NCI-H187 treated with DMSO at 0.1 percent for 48 hours (cell line): ENCODE measurements around the gene GNB2.

Experiments
- DNase-seq: peaks from one replicate; lab custom pipeline; 2025; lab: John Stamatoyannopoulos, UW

The GNB2 gene

GRCh38 chr7:100681491-100682227, 8.1 kb downstream of the GNB2 start:
- no peak for DNase-seq

DNA sequence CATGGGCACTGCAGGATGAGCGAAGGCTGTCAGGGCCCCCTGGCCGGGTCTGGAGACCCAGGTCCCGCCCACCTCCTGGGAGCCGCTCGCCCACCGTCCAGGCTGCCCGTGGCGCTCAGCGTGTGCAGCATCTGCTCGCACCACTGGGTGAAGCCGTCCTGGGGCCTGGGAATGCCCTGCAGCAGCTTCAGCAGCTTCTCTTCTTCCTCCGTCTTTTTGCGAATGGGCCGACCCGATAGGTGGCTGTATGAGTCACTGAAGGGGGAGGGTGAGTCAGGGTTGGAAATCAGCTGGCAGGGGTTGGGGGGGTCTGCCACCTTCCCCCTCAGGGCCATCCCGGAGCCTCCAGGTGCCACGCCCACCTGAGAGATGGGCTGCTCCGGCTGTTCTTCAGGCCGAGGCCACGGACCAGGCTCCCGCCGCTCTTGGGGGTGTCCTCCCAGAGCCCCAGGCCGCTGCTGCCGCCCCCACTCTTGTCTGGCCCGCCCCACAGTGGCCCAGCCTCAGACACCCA, 8.7 kb downstream of the GNB2 start:
- no peak for DNase-seq

GRCh38 chr7:100682991-100683658, 9.6 kb downstream of the GNB2 start:
- no peak for DNase-seq

- DNase-seq: no peak
Measured at GRCh38 chr7:100683659-100684533, 10.4 kb downstream of the GNB2 start.

- no peak for DNase-seq
Measured at GRCh38 chr7:100684534-100685042, 11.0 kb downstream of the GNB2 start.

DNA sequence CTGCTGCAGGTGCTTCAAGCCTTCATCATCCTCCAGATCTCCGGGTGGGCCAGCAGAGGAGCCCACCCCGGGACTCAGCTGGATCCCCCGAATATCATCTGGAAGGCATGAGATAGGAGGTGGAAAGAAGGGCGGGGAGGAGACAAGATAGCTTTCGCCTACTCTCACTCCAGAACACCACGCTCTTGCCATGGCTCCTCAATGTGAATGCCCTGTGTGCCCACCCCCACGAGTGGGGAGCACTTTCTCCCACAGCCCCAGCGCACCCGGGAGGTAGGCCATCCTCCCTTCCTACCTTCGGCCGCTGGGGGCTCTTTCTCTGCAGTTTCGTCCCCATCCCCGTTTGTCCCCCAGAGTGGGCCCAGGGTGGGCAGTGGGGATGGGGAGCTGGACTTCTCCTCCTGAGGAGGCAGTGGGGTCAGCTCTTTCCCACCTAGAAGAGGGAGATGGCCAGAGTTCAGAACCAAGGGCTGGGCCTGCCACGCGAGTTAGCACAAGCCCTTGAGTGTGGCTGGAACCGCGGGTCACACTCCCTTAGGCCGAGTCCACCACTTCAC, 11.6 kb downstream of the GNB2 start:
- DNase-seq: no peak

DNA sequence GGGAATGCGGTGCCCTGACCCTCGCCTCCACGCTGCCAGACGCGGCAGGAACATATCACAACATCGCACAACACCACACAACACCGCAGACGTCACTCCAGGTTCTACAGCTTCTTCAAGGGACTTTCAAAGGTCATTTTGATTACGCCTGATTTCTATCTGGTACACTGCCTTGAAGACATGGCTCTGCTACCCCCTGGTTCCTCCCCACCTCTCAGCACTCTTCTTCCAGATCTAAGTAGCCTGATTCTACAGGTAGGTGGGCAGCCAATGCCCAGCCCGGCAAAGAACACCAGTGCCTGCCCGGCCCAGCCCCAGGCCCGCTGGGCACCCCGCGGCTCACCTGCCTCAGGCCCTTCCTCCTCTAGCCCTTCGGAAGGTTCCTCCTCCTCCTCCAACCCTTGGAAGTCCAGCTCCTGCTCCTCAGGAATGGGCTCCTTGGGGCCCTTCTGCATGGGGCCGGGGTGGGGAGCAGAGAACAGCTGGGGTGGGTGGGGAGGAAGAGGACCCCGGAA, 12.1 kb downstream of the GNB2 start:
- DNase-seq: no peak

DNA sequence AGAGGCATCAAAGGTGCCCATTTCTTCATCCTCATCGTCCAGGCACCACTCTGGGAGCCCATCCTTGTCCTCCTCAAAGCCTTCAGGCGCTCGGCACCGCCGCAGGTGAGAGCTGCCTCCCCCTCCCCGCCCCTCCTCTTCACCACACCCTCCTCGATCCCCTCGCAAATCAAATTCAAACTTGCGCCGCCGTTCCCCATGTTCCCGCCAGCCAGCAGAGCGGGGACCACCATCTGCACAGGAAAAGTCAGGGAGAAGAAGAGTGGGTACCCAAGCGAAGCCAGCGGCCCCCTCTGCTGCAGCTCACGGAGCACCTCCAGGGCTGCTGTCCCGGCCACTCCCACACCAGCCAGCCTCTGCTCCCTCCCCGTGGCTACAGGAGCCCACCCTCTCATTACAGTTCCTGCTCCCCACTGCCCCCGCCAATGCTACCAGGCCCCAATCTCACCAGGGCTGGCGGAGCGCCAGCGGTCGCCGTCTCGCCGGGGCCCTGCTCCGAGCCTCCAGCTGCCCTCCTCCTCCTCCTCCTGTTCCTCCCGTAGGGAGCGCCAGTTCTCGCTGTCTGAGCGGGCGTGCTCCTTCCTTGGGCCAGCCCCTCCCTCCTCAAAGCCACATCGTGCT, 12.8 kb downstream of the GNB2 start:
- DNase-seq: no peak

- no peak for DNase-seq
Measured at GRCh38 chr7:100686822-100687211, 13.3 kb downstream of the GNB2 start.

DNA sequence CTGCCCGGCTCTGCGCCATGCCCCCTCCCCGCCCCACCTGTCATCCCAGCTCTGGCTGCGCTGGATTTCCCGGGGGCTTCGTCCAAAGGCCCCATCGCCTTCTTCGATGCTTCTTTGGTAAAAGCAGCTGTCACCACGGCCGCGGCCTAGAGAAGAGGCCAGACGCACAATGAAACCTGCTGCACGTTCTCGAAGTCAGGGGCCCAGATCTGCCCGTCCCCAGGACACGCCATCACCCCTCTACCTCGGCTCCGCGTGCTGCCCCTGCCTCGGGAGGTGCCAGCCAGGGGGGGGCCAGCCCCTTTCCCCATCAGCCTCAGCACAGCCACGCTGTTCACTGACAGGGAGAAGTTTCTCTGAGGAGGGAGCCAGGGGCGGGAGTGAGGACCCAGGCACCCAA, 13.7 kb downstream of the GNB2 start:
- DNase-seq: no peak

DNA sequence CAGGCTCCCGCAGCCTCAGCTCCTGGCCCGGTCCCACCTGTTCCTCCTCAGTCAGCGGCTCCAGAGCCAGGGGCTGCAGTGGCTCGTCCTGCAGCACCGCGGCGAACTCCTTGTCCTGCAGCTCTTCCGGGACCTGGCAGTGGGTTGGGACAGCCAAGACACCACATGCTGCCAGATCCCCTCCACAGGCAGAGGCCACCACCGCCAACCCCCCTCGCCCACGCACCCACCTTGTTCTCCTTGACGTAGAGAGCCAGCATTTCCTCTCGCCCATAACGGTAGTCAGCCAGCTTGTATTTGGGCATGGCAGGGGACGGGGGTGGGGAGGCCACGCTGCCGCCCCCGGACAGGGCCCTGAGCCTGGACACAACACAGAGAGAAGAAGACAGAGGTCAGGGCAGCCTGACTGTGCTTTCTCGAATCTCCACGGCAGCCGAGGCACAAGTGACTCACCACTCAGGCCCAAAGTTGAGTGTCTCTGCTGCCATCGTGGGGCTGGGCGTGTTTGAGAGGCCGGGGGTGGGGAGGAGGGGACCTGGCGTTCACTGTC, 14.3 kb downstream of the GNB2 start:
- no peak for DNase-seq

DNA sequence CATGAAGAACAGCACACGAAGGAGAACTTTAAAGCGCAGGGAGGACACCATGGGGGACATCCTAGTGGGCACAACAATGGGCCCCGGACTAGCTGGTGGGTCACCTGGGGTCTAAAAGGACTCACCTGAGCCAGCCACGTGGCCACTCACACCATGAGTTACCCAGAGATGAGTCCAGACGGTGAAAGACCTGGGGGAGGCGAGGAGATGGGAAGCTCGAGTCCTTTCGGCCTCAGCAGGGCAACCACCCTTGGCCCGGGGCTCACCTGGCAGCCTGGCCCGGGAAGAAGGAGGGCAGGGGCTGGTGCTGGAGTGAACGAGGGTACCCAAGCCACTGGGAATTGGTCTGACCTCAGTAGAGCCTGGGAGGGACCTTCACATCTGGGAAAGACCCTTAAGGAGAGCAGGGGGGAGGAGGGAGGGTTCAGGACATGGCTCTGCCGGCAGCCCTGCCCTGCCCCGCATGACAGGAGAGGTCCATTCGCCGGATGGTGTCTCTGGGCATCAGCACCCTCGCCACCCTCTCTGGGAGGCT, 14.9 kb downstream of the GNB2 start:
- no peak for DNase-seq

GRCh38 chr7:100689230-100690135, 15.9 kb downstream of the GNB2 start:
- DNase-seq: no peak

GRCh38 chr7:100691676-100692577, 18.4 kb downstream of the GNB2 start:
- no peak for DNase-seq

DNA sequence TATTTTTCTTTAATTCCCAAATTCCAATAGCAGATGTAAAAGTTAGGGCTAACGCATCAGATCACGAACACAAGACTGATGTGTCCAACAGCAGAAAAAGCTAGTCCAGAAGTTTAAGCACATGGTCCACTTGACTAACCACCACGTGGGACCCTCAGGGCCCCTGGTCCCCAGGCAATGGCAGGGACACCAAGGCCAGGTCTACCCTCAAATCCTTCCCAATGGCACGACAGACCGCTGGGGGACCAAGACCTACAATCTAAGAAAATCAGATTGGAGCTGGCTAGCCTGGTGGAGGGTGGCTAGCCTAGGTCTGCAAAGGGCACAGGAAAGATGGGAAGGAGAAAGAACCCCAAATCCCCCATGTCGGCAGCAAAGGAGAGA, 19.0 kb downstream of the GNB2 start:
- no peak for DNase-seq

GRCh38 chr7:100693312-100694097, 20.0 kb downstream of the GNB2 start:
- no peak for DNase-seq

DNA sequence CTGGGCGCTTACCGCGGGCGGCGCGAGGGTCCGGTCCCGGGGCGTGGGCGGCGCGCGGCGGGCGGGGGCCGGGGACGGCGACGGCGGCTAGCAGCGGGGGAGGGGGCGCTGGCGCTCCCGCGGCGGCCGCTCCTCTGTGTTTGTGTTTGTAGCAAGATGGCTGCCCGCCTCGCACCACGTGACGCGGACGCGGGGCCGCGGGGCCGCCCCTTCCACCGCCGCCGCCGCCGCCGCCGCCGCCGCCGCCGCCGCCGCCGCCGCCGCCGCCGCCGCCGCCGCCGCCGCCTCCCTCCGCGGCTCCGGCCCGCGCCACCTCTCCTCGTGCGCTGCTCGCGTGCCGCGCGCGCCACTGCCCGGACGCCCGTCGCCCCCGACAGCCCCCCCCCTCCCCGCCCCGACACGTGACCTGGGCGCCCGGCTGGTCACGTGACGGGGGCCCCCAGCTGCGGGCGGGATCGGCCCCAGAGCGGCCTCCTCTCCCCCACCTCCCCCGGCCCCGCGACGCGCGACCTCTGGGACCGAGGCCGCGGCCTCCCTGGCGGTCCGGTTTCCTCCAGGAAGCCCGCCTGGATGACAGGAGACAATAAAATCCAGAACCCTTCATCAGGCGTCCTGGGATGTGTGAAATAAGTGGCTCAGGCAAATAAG, 20.7 kb downstream of the GNB2 start, which contains the start of gene GIGYF1:
GIGYF1 (minus strand) TSS at position 153 of the 648 bp plus-strand sequence. CDS start 6,012 bp downstream, outside the sequence.
- DNase-seq: no peak
